ENCODE measurements around the gene ENPP3.

- TF ChIP-seq ZNF33B (CRISPR knock-in tag; IDR thresholded peaks at IDR 0.05) (no peak), ZNF761 (CRISPR knock-in tag; conservative IDR thresholded peaks at IDR 0.05) (no peak), RAD21 (CRISPR knock-in tag; IDR thresholded peaks at IDR 0.05) (no peak)
Measured at GRCh38 chr6:131600716-131601115, 36.4 kb upstream of the ENPP3 start.
